NCI-H1436 treated with DMSO at 0.1 percent for 48 hours (cell line): ENCODE data around the gene PLK4.
A peak's percentile ranks its signal among the peaks of the same experiment; 100 is the strongest.
"Not testable (repeated sequence)": the region's sequence is repeated elsewhere in the genome, so short reads cannot be mapped to it uniquely, and the experiment has no call there.

Experiments
- DNase-seq: peaks from one replicate; lab custom pipeline; 2025; lab: John Stamatoyannopoulos, UW

Gene PLK4

DNA sequence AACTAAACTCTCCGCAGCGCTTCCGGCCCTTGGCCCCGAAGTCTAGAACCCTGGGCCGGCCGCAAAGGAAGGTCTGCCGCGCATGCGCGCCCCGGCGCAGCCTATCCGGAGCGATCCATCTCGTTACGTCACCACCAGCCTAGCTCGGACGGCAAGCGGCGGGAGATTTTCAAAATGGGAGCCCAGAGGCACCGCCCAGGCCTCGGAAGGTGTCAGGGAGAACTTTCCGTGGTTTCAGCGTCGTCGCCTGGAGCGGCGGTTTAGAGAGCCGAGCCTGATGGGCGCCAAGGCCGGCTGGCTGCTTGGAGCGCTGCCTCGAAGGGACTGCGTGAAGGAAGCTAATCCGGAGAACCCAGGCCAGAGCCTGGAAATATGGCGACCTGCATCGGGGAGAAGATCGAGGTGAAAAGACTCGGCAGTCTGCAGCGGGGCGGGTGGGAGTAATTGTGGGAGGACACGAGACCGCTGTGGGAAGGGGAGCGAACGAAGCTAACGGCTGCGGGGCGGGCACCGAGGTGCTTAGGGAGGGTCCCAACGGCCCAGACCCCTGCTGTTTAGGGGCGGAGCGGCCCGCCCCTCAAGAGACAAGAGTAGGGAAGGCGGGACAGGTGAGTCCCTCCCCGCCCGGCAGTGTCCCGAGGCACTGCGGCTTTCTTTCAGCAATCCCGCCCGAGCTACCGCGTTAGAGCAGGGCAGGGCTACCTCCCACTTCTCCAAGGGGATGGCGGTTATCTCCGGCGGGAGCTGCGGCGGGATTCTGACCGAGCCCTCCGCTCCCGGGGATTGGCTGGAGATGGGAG lies at the start of gene PLK4:
PLK4 (plus strand) TSS at position 131 of the 800 bp plus-strand sequence; CDS start at position 373, 242 bp downstream.
- peak; percentile 85 for DNase-seq

DNA sequence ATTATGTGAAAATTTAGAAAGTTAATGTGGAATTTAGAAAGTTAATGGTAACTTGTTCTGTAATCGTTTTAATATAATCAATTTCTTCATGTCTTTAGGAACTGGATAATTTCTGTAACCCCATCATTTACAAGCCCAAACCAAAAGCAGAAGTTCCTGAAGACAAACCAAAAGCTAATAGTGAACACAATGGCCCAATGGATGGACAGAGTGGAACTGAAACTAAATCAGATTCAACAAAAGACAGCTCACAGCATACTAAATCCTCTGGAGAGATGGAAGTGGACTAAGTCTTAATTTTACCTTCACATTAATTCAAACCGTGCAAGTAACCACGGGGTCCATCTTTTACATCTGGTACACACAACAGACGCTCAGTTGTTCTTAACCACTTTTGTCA lies 48.1 kb upstream of the PLK4 start:
- DNase-seq = no peak

DNA sequence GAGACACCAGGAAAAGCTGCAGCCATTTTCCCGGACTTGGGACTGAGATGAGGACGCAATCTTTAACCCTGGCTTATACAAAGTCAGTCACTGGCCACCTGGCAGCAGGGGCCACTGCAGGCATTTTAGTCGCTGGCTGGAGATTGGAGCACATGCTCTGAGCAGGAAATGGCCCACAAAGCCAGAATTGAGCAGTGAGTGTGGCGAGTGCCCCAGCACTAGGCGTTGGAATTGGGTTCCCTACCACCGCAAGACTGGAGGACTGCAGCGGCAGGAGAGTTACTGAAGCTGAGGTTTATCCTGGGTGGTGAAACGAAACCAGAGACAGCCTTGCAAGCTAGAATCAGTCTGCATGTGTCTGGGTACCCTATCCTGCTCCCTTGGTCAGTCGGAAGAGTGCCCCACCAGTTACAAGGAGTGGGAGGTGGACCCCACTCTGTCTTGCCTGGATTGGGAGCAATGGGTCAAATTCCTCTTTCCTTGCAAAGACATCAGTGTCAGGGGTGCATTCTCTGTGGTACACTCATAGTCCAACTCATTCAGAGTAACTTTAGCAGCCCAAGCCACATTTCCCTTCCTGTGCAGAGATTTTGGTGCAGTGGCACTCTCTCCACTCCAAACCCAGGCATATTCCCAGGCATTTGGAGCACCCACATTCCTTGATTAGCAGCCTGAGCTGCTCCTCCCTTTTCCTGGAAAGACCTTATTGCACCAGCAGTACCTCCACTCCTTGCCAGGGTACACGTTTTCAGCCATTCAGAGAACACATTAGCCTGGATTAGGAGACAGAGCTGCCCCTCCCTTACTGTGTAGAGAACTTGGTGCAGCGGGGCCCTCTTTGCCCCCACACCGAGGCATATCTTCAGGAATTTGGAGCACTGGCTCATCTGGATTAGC lies 36.7 kb upstream of the PLK4 start:
- no peak for DNase-seq

DNA sequence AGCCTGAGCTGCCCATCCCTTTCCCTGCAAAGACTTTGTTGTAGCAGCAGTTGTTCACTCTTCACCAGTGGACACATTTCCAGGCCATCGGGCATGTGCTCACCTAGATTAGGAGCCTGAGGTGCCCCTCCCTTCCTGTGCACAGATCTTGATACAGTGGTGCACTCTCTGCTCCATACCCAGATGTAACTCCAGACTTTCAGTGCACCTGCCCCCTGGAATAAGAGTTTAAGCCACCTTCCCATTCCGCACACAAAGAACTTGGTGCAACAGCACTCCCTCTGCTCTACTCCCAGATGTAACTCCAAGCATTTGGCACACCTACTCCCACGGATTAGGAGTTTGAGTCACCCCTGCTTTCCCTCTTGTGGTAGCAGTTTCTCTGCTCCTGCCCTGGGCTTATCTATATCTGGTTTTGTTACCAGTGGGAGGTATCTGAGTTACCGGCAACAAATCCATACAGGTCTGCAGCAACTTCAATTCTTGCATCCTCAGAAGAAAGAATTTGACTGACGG lies 36.0 kb upstream of the PLK4 start:
- no peak for DNase-seq

DNA sequence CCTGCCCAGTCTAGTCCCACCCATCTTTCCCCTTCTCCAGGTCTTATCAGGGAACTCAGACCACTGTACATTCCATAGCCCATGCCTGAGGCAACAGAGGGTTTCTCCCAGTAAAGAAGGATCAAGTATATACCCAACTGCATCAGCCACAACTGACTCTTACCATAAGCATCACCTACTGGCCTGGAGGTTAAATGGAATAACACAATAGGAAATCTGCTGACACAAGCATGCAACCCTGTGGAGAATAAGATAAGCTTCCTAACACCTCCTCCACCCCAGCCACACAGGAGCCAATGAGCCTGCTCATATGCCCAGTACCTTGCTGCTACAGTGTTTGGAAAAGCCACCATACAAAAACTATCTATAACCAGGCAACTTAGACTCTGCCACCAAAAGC lies 34.6 kb upstream of the PLK4 start:
- DNase-seq = no peak

DNA sequence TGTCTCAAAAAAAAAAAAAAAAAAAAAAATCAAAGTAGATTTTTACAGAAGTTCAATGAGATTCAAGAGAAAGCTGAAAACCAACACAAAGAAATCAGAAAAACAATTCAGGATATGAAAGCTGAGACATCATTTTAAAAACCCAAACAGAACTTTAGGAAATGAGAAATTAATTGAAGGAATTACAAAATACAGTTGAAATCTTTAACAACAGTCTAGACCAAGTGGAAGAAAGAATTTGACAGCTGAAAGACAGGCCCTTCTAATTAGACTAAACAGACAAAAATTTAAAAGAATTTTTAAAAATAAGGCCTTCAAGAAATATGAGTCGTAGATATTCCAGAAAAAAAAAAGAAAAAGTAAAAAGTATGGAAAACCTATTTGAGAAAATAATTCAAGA lies 33.9 kb upstream of the PLK4 start:
- DNase-seq = no peak

DNA sequence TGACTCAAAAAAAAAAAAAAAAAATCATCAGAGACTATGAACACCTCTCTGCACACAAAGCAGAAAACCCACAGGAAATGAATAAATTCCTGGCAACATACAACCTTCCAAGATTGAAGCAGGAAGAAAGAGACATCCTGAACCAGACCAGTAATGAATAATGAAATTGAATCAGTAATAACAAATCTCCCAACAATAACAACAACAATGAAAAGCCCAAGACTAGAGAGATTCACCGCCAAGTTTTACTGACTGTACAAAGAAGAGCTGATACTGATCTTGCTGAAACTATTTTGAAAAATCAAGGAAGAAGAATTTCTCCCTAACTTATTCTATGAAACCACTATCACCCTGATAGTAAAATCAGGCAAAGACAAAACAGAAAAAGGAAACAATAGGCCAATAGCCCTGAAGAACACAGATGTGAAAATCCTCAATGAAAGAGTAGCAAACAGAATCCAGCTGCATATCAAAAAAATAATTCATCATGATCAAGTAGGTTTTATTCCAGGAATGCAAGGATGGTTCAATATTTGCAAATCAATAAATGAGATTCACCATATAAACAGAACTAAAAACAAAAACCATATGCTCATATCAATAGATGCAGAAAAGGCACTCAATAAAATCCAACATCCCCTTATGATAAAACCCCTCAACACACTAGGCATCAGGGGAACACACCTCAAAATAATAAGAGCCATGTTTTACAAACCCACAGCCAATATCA lies 31.0 kb upstream of the PLK4 start:
- DNase-seq = no peak

DNA sequence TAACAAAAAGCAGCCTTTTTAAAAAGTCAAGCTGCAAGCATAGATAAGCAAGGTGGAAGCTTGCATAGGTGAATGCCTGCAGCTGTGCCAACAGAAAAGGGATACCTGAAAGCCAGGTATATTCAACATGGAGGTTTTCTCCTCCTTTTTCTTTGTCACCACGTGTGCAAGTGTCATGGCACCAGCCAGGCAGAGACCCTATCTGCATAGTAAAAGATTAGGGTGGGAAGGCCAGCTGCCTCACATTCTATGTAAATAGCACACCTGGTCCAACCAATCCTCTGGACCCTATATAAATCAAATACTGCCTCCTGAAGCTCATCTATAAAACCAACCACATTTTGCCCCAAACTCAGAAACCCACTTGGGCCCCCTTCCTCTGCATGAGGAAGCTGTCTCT lies 28.0 kb upstream of the PLK4 start:
- DNase-seq = no peak

DNA sequence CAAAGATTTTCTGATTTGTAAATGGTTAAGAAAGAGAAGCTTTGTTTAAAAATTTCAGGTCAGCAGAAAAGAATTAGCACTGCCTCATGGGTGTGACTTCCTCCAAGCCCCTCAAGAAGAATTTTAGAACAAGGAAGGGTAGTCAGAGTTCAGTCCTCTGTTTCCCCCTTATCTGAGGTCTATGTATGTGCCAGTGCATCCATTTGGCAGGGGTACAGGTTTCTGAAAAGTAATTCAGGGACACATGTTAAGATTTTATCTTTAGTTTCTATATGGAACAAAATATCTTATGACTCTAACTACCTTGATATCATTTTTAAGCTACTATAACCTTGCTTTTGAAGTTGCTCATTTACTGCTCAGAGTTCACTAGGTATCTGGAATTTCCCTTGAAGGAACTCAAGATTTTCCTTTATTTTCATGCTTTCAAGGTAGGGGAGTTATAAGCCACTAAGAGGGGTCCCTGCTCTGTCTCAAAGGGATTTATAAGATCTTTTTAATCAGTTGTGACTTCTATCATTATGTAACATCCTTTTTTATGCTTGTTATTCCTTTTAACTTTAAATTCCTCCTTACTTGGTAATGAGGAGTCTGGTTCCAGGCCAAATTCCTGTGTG lies 24.4 kb upstream of the PLK4 start:
- no peak for DNase-seq

DNA sequence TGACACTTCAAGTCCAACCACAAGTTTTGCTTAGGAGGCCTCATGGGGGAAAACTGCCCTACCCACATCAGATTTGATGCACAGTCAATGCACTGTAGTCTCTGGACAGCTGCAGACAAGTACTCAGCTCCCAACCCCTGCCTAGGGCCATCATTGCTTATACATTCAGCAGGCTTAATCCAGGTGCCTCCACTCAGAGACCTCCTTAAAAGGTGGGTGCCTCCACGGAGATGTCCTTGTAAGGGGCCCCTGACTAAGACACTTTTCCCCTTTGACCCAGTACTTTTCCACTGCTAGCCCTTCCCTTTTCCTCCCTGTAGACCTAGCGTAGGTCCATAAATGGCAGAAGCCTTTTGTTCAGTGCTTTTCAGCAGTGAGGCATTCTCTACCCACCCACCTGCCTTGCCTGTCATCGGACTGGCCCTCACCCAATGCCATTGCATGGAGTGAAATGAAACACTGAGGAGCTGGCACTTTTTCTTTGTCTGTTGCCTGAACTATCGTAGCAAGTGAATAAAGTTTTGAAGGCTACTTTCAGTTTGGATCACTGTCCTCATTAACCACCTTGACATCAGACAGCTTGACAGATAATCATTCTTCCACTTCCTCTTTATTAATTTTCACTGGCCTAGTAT lies 23.8 kb upstream of the PLK4 start:
- no peak for DNase-seq

DNA sequence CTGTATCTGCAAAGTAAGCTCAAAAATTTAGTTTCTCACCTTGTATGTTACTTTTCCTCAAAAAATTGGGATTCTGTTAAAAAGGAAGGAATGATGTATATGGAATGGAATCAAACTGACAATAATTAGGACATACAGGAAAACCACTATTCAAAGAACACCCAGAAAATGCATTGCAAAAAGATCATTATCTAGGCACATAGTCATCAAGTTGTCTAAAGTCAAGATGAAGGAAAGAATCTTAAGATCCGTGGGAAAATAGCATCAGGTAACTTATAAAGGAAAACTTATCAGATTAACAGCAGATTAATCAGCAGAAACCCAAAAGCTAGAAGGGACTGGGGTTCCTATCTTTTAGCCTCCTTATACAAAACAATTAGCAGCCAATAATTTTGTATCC lies 23.1 kb upstream of the PLK4 start:
- no peak for DNase-seq

DNA sequence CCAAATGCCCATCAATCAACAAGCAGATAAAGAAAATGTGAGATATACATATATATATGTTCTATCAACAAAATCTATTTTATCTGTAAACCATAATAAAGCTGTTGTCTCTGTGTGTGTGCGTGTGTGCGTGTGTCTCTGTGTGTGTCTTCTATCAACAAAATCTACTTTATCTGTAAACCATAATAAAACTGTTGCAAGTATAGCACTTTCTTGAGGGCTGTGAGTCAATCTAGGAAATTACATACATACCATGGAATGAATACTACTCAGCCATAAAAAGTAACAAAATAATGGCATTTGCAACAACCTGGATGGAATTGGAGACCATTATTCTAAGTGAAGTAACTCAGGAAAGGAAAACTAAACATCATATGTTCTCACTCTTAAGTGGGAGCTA lies 12.5 kb upstream of the PLK4 start:
- DNase-seq = no peak

DNA sequence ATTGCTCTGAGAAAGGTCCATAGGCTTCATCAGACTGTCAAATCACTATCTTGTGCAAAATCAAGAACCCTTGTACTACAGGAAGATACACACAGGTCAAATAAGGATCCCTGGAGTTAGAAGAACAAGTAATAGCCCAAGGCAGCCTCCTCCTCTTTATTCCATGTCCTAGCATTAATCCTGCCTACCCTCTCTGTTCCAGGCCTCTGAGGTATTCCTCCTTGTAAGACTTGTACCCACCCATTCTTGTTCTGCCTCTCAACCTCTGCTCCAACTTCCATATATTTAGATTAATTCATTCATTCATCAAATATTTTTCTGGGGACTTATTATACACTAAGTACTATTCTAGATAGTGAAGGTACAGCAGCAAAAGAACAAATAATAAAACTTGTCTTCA lies 10.4 kb upstream of the PLK4 start:
- no peak for DNase-seq

DNA sequence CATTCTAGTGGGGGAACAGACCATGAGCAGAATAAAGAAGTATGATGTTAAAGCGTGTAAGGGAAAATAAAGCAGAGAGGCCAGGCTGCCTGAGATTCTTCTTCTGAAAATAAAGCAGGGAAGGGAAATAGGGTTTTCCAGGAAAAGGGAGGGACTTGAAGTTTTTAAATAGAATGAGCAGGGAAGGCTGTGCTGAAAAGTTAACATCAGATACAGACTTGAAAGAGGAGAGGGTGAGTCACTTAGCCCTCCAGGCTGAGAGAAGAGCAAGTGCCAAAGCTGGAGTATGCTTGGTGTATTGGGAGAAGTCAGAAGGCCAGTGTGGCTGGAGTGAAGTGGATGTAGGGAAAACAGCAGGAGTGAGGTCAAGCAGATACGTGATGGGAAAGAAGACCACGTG lies 10.0 kb upstream of the PLK4 start:
- no peak for DNase-seq

DNA sequence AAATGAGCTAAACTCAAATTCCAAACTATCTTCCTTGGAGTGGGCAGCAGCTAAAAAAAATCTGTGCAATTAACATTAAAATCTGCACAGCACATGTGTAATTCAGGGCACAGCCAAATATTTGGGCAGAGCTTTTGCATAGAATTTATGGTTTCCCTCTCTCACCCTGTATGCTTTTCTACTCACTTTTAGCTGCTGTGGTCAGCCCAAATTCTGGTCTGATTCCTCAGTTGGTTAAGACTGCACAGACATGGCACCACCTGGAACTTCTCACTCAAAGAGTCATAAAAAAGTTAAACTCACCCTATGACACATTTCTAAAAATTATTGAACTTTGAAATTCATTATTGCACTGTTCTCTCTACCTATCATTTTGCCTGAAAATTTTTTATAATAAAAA lies 4.9 kb upstream of the PLK4 start:
- DNase-seq = no peak

DNA sequence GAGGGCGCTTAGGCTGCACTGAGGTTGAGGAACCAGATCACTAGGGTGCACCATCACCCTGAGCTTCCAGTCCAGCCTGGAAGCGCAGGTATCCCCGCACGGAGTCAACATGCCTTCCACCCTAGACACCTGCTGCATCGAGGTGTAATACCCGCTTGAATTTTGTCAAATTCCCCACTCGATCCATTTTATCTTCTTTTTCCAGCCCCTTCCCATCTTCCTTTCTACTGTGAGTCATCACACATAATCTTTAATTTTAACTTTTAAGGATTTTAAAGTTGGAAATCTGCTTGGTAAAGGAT lies 821 bp downstream of the PLK4 start:
- DNase-seq = no peak

DNA sequence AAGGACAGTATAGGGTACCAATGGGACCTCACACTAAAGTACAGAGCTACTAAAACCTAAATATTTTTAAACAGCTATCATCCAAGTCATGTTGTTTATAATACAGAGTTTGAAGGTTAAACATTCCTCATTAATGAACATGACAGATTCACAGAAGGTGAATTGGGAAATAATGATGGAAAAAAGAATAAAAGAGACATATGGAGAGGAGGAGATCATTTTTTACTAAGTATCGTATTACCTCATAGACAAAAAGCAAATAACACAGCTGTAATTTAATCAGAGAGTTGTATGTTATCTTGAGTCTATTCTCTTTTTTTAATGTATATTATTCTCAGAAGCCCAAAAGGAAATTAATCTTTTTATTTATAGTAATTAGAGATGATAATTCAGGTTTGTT lies 7.9 kb downstream of the PLK4 start:
- DNase-seq = no peak

DNA sequence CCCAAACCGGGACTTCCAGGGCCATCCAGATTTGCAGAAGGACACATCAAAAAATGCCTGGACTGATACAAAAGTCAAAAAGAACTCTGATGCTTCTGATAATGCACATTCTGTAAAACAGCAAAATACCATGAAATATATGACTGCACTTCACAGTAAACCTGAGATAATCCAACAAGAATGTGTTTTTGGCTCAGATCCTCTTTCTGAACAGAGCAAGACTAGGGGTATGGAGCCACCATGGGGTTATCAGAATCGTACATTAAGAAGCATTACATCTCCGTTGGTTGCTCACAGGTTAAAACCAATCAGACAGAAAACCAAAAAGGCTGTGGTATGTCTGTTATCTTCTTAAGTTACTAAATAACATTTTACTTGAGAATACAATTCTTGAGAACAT lies 9.2 kb downstream of the PLK4 start:
- no peak for DNase-seq

DNA sequence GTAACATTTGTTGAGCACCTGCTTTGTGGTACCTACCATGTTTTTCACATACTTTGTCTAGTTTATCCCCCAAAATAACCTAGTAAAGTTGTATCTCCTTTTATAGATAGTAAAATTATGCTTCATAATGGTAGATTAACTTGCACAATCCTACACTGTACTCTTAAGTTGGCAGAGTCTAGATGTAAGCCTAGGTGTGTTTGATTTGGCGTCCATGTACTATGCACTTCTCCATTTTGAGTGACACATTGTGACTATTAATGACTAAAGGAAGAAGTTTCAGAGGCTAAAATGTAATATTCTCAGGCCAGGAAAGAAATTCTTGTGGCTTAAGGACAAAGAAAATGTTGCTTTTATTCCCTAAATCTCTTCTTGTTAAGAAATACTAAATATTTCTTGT lies 15.4 kb downstream of the PLK4 start:
- no peak for DNase-seq

DNA sequence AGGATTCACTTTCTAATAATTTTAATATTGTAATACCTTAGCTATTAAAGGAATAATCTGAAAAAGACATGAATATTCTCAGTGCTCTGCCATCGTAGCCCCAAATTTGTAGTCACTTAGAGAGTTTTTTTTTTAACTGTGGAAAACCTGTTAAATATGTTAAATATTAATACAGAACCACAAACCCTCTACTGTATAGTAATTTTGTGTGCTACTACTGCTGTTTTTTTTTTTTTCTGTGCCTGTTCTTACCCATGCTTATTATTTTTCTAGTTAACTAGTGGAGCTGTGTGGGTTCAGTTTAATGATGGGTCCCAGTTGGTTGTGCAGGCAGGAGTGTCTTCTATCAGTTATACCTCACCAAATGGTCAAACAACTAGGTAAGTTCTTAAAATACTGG lies 15.8 kb downstream of the PLK4 start:
- DNase-seq = no peak

DNA sequence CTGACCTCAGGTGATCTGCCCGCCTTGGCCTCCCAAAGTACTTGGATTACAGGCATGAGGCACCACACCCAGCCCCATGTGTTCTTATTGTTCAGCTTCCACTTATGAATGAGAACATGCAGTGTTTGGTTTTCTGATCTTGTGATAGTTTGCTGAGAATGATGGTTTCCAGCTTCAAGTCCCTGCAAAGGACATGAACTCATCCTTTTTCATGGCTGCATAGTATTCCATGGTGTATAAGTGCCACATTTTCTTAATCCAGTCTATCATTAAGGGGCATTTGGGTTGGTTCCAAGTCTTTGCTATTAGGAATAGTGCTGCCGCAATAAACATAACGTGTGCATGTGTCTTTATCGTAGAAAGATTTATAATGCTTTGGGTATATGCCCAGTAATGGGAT lies 19.0 kb downstream of the PLK4 start:
- DNase-seq = not testable (repeated sequence)

DNA sequence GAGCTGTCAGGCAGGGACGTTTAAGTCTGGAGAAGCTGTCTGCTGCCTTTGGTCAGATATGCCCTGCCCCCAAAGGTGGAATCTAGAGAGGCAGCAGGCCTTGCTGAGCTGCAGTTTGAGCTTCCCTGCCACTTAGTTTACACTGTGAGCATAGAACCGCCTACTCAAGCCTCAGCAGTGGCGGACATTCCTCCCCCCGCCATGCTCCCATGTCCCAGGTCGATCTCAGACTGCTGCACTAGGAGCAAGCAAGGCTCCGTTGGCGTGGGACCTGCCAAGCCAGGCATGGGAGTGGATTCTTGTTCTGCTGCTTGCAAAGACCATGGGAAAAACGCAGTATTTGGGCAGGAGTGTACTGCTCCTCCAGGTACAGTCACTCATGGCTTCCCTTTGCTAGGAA lies 24.3 kb downstream of the PLK4 start:
- DNase-seq = no peak
